Measurements from ENCODE around the gene RAB31. TPM values are rescaled to one million over a fixed set of nuclear protein-coding genes. Genes with fewer than 3 reads are reported as not detected.
"Not testable (repeated sequence)": the region's sequence is repeated elsewhere in the genome, so short reads cannot be mapped to it uniquely, and the experiment has no call there.

The RAB31 gene
- total RNA-seq, 2 donors from 2014 or later: 1.7 to 6.9 TPM

DNA sequence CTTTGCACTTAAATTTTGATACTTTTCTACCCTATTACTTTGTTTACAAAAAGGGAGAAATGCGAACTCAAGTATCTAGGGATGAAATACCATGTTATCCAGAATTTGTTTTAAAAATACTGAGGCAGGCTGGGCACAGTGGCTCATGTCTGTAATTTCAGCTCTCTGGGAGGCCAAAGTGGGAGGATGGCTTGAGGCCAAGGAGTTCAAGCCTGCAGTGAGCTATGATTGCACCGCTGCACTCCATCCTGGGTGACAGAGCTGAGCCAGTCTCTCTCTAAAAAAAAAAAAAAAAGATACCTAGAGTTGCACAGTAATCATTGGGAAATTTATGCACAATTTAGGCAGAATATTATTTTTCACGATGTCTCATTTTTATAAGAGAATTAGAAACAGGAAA, 193.3 kb downstream of the RAB31 start:
- H3K27ac Mint-ChIP-seq: no peak overlapping the region
- no peak for ATAC-seq
- peaks cover 16 to 17% of the 10 kb centered on the region in 2 donors for H3K27me3 Mint-ChIP-seq
- peaks cover 0 to 2% of the 10 kb centered on the region in 2 donors for H3K4me1 Mint-ChIP-seq (ENCODE audit: low read depth in 2 of 2)
- no peak for DNase-seq (ENCODE audit: low spot score)
- no peak overlapping the region for H3K4me3 Mint-ChIP-seq
- H3K36me3 Mint-ChIP-seq: no peaks in the 10 kb centered on the region
- no peaks in the 10 kb centered on the region for H3K9me3 Mint-ChIP-seq

DNA sequence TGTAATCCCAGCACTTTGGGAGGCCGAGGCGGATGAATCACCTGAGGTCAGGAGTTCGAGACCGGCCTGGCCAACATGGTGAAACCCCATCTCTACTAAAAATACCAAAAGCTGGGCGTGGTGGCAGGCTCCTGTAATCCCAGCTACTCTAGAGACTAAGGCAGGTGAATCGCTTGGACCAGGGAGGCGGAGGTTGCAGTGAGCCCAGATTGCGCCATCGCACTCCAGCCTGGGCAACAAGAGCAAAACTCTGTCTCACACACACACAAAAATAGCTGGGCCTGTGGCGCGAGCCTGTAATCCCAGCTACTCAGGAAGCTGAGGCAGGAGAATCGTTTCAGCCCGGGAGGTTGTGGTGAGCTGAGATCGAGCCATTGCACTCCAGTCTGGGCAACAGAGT, 194.2 kb downstream of the RAB31 start:
- ATAC-seq; DNase-seq (ENCODE audit: low spot score); H3K27ac Mint-ChIP-seq; H3K9me3 Mint-ChIP-seq; H3K4me1 Mint-ChIP-seq (ENCODE audit: low read depth in 2 of 2); H3K36me3 Mint-ChIP-seq; H3K4me3 Mint-ChIP-seq: not testable (repeated sequence)
- H3K27me3 Mint-ChIP-seq: peaks cover 23 to 24% of the 10 kb centered on the region in 2 donors

DNA sequence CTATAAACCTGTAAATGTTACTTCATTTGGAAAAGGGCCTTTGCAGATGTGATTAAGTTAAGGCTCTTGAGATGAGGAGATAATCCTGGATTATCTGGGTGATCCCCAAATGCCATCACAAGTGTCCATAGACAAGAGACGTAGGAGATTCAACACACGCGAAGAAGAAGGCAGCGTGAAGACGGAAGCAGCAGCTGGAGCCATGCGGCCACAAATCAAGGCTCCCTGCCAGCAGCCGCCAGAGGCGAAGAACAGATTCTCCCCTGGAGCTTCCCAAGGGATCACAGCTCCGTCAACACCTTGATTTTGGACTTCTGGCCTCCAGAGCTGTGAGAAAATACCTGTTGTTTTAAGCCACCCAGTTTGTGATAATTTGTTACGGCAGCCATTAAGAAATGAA, 194.7 kb downstream of the RAB31 start:
- H3K27ac Mint-ChIP-seq: no peak overlapping the region
- peaks cover 0 to 2% of the 10 kb centered on the region in 2 donors for H3K4me1 Mint-ChIP-seq (ENCODE audit: low read depth in 2 of 2)
- H3K9me3 Mint-ChIP-seq: no peaks in the 10 kb centered on the region
- peaks cover 24 to 26% of the 10 kb centered on the region in 2 donors for H3K27me3 Mint-ChIP-seq
- DNase-seq (ENCODE audit: low spot score): no peak
- no peaks in the 10 kb centered on the region for H3K36me3 Mint-ChIP-seq
- no peak overlapping the region for H3K4me3 Mint-ChIP-seq
- ATAC-seq: no peak

DNA sequence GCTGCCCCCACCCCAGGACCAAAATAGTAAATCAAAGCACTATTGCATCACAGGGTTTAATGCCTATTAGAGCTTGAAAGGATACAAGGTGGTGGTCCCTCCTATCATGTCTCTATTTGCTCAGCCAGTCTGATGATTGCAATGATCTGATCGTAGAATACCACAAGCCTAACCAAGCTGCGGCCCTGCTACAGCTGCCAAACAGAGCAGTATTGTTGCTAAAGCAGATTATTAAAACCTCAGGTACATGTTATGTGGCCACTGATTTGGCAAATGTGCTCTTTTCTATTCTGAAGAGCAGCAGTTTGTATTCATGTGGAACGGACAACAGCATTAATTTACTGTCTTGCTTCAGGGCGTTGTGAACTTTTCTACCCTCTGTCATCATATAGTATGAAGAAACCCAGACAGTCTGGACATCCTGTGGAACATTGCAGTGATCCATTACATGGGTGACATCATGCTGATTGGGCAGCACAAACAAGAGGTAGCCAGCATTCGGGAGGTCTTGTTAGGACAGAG, 197.4 kb downstream of the RAB31 start:
- no peak overlapping the region for H3K4me3 Mint-ChIP-seq
- H3K4me1 Mint-ChIP-seq (ENCODE audit: low read depth in 2 of 2): peaks cover 0 to 2% of the 10 kb centered on the region in 2 donors
- no peak for ATAC-seq
- H3K36me3 Mint-ChIP-seq: no peaks in the 10 kb centered on the region
- no peaks in the 10 kb centered on the region for H3K9me3 Mint-ChIP-seq
- peaks cover 35 to 36% of the 10 kb centered on the region in 2 donors for H3K27me3 Mint-ChIP-seq
- no peak overlapping the region for H3K27ac Mint-ChIP-seq
- no peak for DNase-seq (ENCODE audit: low spot score)

DNA sequence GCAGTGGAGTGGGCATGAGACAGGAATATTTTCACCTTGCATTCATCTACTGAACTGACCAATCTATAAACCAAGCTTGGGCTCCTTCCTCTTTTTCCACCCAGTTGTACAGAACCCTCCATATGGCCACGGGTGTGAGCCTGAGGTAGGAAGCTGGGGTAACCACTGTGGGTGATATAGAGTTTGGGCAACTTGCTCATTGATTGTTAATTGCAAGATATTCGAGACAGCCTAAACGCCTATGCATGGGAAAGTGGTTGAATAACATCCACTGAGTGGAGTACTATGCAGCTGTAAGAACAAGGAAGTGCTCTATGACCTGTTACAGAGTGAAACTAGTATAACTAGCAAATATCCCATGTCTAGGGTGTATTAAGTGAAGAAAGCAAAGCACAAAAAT, 198.4 kb downstream of the RAB31 start:
- H3K9me3 Mint-ChIP-seq: no peaks in the 10 kb centered on the region

DNA sequence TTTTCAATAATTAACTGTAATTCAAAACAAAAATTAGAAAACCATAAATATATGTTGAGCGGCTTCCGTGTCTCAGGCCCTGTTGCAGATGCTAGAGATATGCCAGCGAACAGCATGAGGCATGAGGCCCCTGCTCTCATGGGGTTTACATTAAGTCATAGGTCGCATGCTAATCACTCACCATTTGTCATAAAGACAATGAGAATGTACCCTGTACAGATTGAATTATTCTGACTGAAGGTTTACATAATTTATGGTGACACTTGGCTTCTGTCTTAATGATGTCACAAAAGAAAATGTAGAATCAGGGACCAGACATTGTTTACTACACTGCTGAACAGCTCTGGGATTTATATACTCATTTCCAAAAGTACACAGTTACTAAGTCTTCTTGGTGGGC, 199.8 kb downstream of the RAB31 start:
- peaks cover 0 to 1% of the 10 kb centered on the region in 2 donors for H3K4me1 Mint-ChIP-seq (ENCODE audit: low read depth in 2 of 2)
- H3K9me3 Mint-ChIP-seq: no peaks in the 10 kb centered on the region
- H3K4me3 Mint-ChIP-seq: no peak overlapping the region
- no peak for DNase-seq (ENCODE audit: low spot score)
- peaks cover 34 to 37% of the 10 kb centered on the region in 2 donors for H3K27me3 Mint-ChIP-seq
- H3K36me3 Mint-ChIP-seq: no peaks in the 10 kb centered on the region
- no peak for ATAC-seq
- no peak overlapping the region for H3K27ac Mint-ChIP-seq

More for the DNA sequence above, 198.4 kb downstream of the RAB31 start:
- H3K4me3 Mint-ChIP-seq: no peak overlapping the region
- peaks cover 36 to 37% of the 10 kb centered on the region in 2 donors for H3K27me3 Mint-ChIP-seq
- no peaks in the 10 kb centered on the region for H3K36me3 Mint-ChIP-seq
- ATAC-seq (no peak), DNase-seq (ENCODE audit: low spot score) (no peak)
- H3K27ac Mint-ChIP-seq: no peak overlapping the region
- no peaks in the 10 kb centered on the region for H3K4me1 Mint-ChIP-seq (ENCODE audit: low read depth in 2 of 2)

DNA sequence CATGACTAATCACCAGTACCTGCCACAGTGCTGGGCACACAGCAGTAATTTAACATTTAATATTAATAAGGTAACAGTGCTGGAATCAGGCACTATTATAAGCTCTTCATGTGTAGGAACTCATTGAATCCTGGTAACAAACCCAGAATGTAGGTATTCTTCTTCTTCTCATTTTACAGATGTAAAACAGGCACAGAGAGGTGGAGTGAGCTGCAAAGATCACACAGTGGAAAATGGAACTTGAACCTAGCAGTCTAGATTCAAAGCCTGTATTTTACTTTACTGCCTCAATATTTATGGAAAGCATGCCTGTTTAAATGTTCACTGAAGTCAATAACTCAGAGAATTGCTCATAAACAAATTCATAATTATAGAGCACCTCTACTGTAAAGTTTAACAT, 202.0 kb downstream of the RAB31 start:
- DNase-seq (ENCODE audit: low spot score): no peak
- Mint-ChIP-seq H3K27me3 (peaks cover 29 to 37% of the 10 kb centered on the region in 2 donors), H3K4me3 (no peak overlapping the region), H3K4me1 (ENCODE audit: low read depth in 2 of 2) (peaks cover under 1 to 10% of the 10 kb centered on the region in 2 donors), H3K27ac (no peak overlapping the region), H3K36me3 (no peaks in the 10 kb centered on the region), H3K9me3 (no peaks in the 10 kb centered on the region)
- no peak for ATAC-seq

DNA sequence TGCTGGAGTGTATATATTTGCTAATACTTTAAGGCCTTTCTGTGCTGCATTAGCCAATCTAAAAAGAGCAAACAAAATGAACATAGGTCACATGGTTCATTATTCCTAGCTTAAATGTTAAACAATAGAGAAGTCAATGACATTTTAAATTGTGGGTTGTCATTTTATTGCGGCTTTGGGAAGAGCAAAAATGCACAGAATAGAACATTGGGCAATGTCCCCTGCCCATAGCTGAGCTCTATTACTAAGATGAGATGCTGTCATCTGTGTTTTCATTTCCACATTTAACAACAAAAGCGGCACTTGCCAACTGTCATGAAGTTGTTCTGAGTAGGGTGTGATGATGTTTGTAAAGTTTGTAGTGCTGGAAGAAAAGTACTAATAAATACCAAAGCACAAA, 202.6 kb downstream of the RAB31 start:
- H3K9me3 Mint-ChIP-seq: no peaks in the 10 kb centered on the region

DNA sequence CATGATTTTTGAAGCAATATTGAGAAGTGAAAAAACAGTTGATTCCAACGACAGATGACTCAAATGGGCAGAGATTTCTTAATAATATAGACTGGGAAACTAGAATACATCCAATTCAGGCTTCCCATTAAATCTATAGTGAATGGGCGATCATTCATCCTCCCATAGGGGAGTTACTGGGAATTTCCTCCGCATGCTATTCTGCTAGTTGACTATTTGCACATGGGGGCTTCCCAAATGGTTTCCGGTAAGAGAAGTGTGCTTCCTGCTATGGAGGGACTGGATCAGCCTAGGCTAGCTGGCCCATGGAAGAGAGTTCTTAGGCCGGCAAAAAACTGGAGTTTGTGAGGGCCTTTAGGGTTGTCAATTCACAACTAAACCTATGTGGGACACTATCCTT, 203.1 kb downstream of the RAB31 start:
- H3K9me3 Mint-ChIP-seq: no peaks in the 10 kb centered on the region
- no peak overlapping the region for H3K27ac Mint-ChIP-seq
- peaks cover 21 to 28% of the 10 kb centered on the region in 2 donors for H3K27me3 Mint-ChIP-seq
- DNase-seq (ENCODE audit: low spot score) (no peak), ATAC-seq (no peak)
- H3K4me1 Mint-ChIP-seq (ENCODE audit: low read depth in 2 of 2): peaks cover 12 to 22% of the 10 kb centered on the region in 2 donors
- H3K36me3 Mint-ChIP-seq: no peaks in the 10 kb centered on the region
- H3K4me3 Mint-ChIP-seq: no peak overlapping the region

More for the DNA sequence above, 202.6 kb downstream of the RAB31 start:
- Mint-ChIP-seq H3K36me3 (no peaks in the 10 kb centered on the region), H3K4me1 (ENCODE audit: low read depth in 2 of 2) (peaks cover 7 to 16% of the 10 kb centered on the region in 2 donors), H3K4me3 (no peak overlapping the region), H3K27ac (no peak overlapping the region), H3K27me3 (peaks cover 27 to 34% of the 10 kb centered on the region in 2 donors)
- DNase-seq (ENCODE audit: low spot score): no peak
- no peak for ATAC-seq

Other genes with a start within 250 kb of the RAB31 start
- gene RALBP1, start 232.8 kb upstream of the RAB31 start, total RNA-seq: 10 to 100 TPM; 51.0 to 64.3 TPM
- 10 to 100 TPM; 53.9 to 65.5 TPM for gene PPP4R1, start 93.7 kb upstream of the RAB31 start, total RNA-seq
- gene TXNDC2, start 177.7 kb downstream of the RAB31 start, total RNA-seq: not detected
- gene VAPA, start 205.7 kb downstream of the RAB31 start, total RNA-seq: 100 to 1,000 TPM; 146 to 153 TPM

All from natural killer cell treated with Interleukin-12 subunit alpha and Interleukin-12 subunit beta and Interleukin-15 and Interleukin-18, amount 100 ng/mL, for 72 hours (primary cell).